Mesenchymal stem cell (in vitro differentiated cells and primary cell): ENCODE results near the gene ARL4A.
"Not testable (repeated sequence)": the region's sequence is repeated elsewhere in the genome, so short reads cannot be mapped to it uniquely, and the experiment has no call there.

Experiments
- DNase-seq: peaks from one replicate; pipeline ENCODE4 v3.0.0-alpha.2; 2013
- H2AFZ ChIP-seq: one replicate; pipeline ENCODE4 v1.6.1; 2013; ENCODE audit warnings: low read depth, mild to moderate bottlenecking, control low read depth, inconsistent platforms, low read length, moderate library complexity
- H2AK5ac ChIP-seq: 2 replicates; pipeline ENCODE4 v1.6.1; 2013; ENCODE audit warnings: low read length, moderate library complexity, mild to moderate bottlenecking, inconsistent platforms; ENCODE audit not compliant: severe bottlenecking
- H2BK120ac ChIP-seq: one replicate; pipeline ENCODE4 v1.6.1; 2013; ENCODE audit warnings: low read depth, mild to moderate bottlenecking, inconsistent platforms, low read length, moderate library complexity
- H2BK12ac ChIP-seq, 2 experiments: one replicate each; pipeline ENCODE4 v1.6.1; 2013; ENCODE audit warnings: inconsistent platforms in 2 of 2, low read length in 2 of 2, mild to moderate bottlenecking in 2 of 2, moderate library complexity in 2 of 2, control low read depth in 1 of 2
- H2BK15ac ChIP-seq: one replicate; pipeline ENCODE4 v1.6.1; 2013; ENCODE audit warnings: mild to moderate bottlenecking, low read depth, inconsistent platforms; ENCODE audit not compliant: poor library complexity, severe bottlenecking
- H2BK5ac ChIP-seq: 2 replicates; pipeline ENCODE4 v1.6.1; 2013; ENCODE audit warnings: low read depth, mild to moderate bottlenecking, low read length, control low read depth, inconsistent platforms; ENCODE audit not compliant: poor library complexity, severe bottlenecking
- H3K14ac ChIP-seq, 2 experiments: one replicate each; pipeline ENCODE4 v1.6.1; 2013; ENCODE audit warnings: inconsistent platforms in 2 of 2, low read length in 2 of 2, control low read depth in 1 of 2, mild to moderate bottlenecking in 1 of 2, moderate library complexity in 1 of 2
- H3K18ac ChIP-seq, 2 experiments: one replicate each; pipeline ENCODE4 v1.6.1; 2013; ENCODE audit warnings: inconsistent platforms in 2 of 2, low read length in 2 of 2, control low read depth in 1 of 2, low read depth in 1 of 2, mild to moderate bottlenecking in 1 of 2
- H3K23ac ChIP-seq, 2 experiments: one replicate each; pipeline ENCODE4 v1.6.1; 2013; ENCODE audit warnings: inconsistent platforms in 2 of 2, low read length in 2 of 2, mild to moderate bottlenecking in 2 of 2, moderate library complexity in 2 of 2, control low read depth in 1 of 2
- H3K27ac ChIP-seq: 2 replicates; pipeline ENCODE4 v1.5.1; 2013; ENCODE audit warnings: mild to moderate bottlenecking, moderate library complexity, low read length, control low read depth, inconsistent platforms; ENCODE audit not compliant: poor library complexity, severe bottlenecking
- H3K27me3 ChIP-seq, 2 experiments: 2 replicates each; pipeline versions ENCODE4 v1.6.1 to v1.7.0; 2013; ENCODE audit warnings: low read length in 2 of 2, mild to moderate bottlenecking in 2 of 2, moderate library complexity in 2 of 2, control low read depth in 1 of 2, inconsistent platforms in 1 of 2; ENCODE audit not compliant: control insufficient read depth in 1 of 2, insufficient read depth in 1 of 2
- H3K36me3 ChIP-seq, 2 experiments: 2 replicates each; pipeline versions ENCODE4 v1.6.1 to v1.7.0; 2013; ENCODE audit warnings: low read length in 2 of 2, control low read depth in 1 of 2, inconsistent platforms in 1 of 2, low read depth in 1 of 2, mild to moderate bottlenecking in 1 of 2; ENCODE audit not compliant: insufficient read depth in 2 of 2, control insufficient read depth in 1 of 2
- H3K4ac ChIP-seq, 2 experiments: one replicate each; pipeline ENCODE4 v1.6.1; 2013; ENCODE audit warnings: inconsistent platforms in 2 of 2, low read length in 2 of 2, mild to moderate bottlenecking in 2 of 2, moderate library complexity in 2 of 2, control low read depth in 1 of 2, low read depth in 1 of 2
- H3K4me1 ChIP-seq: 2 replicates; pipeline ENCODE4 v1.6.1; 2013; ENCODE audit warnings: low read depth, low read length, control low read depth; ENCODE audit not compliant: control insufficient read depth, insufficient read depth
- H3K4me2 ChIP-seq: 2 replicates; pipeline ENCODE4 v1.6.1; 2013; ENCODE audit warnings: low read length, mild to moderate bottlenecking, inconsistent platforms; ENCODE audit not compliant: poor library complexity, severe bottlenecking
- H3K4me3 ChIP-seq, 2 experiments: 2 replicates each; pipeline versions ENCODE4 v1.5.1 to v1.7.0; 2013; ENCODE audit warnings: low read length in 2 of 2, mild to moderate bottlenecking in 2 of 2, control low read depth in 1 of 2, low read depth in 1 of 2; ENCODE audit not compliant: insufficient read depth in 1 of 2
- H3K79me1 ChIP-seq: replicated peaks from 2 replicates; pipeline ENCODE4 v1.6.1; 2013; ENCODE audit warnings: mild to moderate bottlenecking, control low read depth, low read length, inconsistent platforms; ENCODE audit not compliant: poor library complexity, severe bottlenecking
- H3K9ac ChIP-seq: 2 replicates; pipeline ENCODE4 v1.7.0; 2013; ENCODE audit warnings: mild to moderate bottlenecking, low read length, moderate library complexity
- H3K9me3 ChIP-seq: 2 replicates; pipeline ENCODE4 v1.7.0; 2013; ENCODE audit warnings: mild to moderate bottlenecking, low read length; ENCODE audit not compliant: control insufficient read depth
- H4K8ac ChIP-seq: one replicate; pipeline ENCODE4 v1.6.1; 2013; ENCODE audit warnings: inconsistent platforms, mild to moderate bottlenecking, low read length, moderate library complexity
- H4K91ac ChIP-seq: one replicate; pipeline ENCODE4 v1.6.1; 2013; ENCODE audit warnings: mild to moderate bottlenecking, low read length, inconsistent platforms
- WGBS: methylation state at CpG from one replicate; pipeline ENCODE4 v1.1.7; 2013; ENCODE audit warnings: mixed read lengths; 5-methylcytosine and 5-hydroxymethylcytosine counted together

ARL4A gene

DNA sequence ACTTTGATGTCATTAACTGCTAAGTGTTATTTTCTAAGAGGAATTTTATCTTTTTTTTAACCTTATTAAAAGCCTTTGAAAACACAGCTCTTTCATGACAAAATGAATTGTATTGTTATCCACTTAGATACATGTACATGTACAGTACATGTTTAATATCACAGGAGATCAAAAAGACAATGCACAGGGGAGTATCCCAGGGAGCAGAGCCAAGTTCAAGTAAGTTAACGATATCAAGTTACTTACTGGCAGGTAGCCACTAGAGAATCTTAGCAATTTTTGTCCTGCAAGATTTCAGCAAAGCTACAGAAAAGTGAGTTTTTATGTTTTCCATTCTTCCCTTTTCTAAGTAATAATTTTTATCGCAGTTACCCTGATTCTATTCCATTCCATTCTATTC, 33.9 kb upstream of the ARL4A start:
- H3K14ac ChIP-seq, result no peak overlapping the region
- H3K9me3 ChIP-seq, result no peaks in the 10 kb centered on the region
- H3K27ac ChIP-seq, result no peak overlapping the region
- H4K91ac ChIP-seq, result no peak overlapping the region
- H3K79me1 ChIP-seq, result no peaks in the 10 kb centered on the region
- H3K18ac ChIP-seq, result no peak overlapping the region
- H2BK5ac ChIP-seq, result no peak overlapping the region
- no peak overlapping the region for H2AFZ ChIP-seq
- no peak overlapping the region for H3K23ac ChIP-seq
- no peak overlapping the region for H3K4me2 ChIP-seq
- H3K4me3 ChIP-seq, result no peak overlapping the region
- WGBS, result 100% methylated on average over 2 of the region's 2 CpGs
- no peaks in the 10 kb centered on the region for H3K4me1 ChIP-seq
- H3K9ac ChIP-seq, result no peak overlapping the region
- DNase-seq, result no peak
- no peak overlapping the region for H2BK15ac ChIP-seq
- no peaks in the 10 kb centered on the region for H3K36me3 ChIP-seq
- H2AK5ac ChIP-seq, result no peak overlapping the region
- H2BK12ac ChIP-seq, result no peak overlapping the region
- no peak overlapping the region for H4K8ac ChIP-seq
- H3K4ac ChIP-seq, result no peak overlapping the region
- H2BK120ac ChIP-seq, result no peak overlapping the region
- no peaks in the 10 kb centered on the region for H3K27me3 ChIP-seq

GRCh38 chr7:12655161-12655560, 32.3 kb upstream of the ARL4A start:
- Histone ChIP-seq H3K23ac (no peak overlapping the region), H3K27me3 (no peaks in the 10 kb centered on the region), H2AK5ac (no peak overlapping the region), H3K4me2 (no peak overlapping the region), H4K91ac (no peak overlapping the region), H3K4ac (no peak overlapping the region), H4K8ac (no peak overlapping the region), H2BK12ac (no peak overlapping the region), H3K4me3 (no peak overlapping the region), H3K9me3 (no peaks in the 10 kb centered on the region), H3K18ac (no peak overlapping the region), H2BK5ac (no peak overlapping the region), H3K79me1 (no peaks in the 10 kb centered on the region), H3K27ac (no peak overlapping the region), H3K14ac (no peak overlapping the region), H3K4me1 (no peaks in the 10 kb centered on the region), H2BK15ac (no peak overlapping the region), H3K9ac (no peak overlapping the region), H2AFZ (no peak overlapping the region), H3K36me3 (no peaks in the 10 kb centered on the region), H2BK120ac (no peak overlapping the region)
- no CpG with 5 or more reads among the region's 2 CpGs for WGBS
- DNase-seq, result no peak

DNA sequence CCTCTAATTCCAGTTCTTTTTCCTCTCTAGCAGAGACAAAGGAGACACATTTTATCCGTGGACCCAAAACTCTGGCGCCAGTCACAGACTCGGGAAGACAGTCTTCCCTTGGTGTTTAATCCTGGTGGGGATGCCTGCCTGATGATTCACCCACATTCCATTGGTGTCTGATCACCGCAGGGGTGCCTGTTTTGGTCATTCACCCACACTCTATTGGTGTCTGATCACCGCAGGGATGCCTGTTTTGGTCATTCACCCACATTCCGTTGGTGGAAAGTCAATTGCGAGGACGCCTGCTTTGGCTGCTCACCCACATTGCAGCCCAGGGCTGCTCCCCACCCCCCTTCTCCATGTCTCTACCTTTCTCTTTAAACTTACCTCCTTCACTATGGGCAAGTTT, 27.0 kb upstream of the ARL4A start:
- H3K36me3 ChIP-seq, H3K4me3 ChIP-seq: not testable (repeated sequence)
- 8% methylated on average over 8 of the region's 8 CpGs for WGBS

DNA sequence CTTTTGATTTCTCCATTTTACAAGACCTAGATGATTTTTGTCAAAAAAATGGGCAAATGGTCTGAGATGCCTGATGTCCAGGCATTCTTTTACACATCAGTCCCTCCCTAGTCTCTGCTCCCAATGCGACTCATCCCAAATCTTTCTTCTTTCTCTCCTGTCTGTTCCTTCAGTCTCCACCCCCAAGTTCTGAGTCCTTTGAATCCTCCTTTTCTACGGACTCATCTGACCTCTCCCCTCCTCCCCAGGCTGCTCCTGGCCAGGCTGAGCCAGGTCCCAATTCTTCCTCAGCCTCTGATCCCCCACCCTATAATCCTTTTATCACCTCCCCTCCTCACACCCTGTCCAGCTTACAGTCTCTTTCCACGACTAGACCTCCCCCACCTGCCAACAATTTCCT, 26.4 kb upstream of the ARL4A start:
- H3K23ac ChIP-seq, H3K4me3 ChIP-seq, H3K14ac ChIP-seq, H3K27me3 ChIP-seq, H3K18ac ChIP-seq, H3K4me2 ChIP-seq, H3K4ac ChIP-seq, H4K8ac ChIP-seq, H3K36me3 ChIP-seq, H3K79me1 ChIP-seq, H3K4me1 ChIP-seq, DNase-seq, H3K9me3 ChIP-seq, H2BK120ac ChIP-seq, H3K9ac ChIP-seq, H4K91ac ChIP-seq, H2AFZ ChIP-seq: not testable (repeated sequence)
- Histone ChIP-seq H2AK5ac (peak overlapping the region; percentile 92), H2BK12ac (peak overlapping the region in 1 of 2 experiments; percentile 63), H2BK5ac (peak overlapping the region; percentile 73), H3K27ac (peak overlapping the region; percentile 57), H2BK15ac (peak overlapping the region; percentile 90)
- WGBS, result 69% methylated on average over 3 of the region's 3 CpGs

More for the DNA sequence above, 27.0 kb upstream of the ARL4A start:
- not testable (repeated sequence) for H2BK12ac ChIP-seq, H2BK5ac ChIP-seq, H3K4ac ChIP-seq, H2BK120ac ChIP-seq, H2AFZ ChIP-seq, H4K91ac ChIP-seq, H3K14ac ChIP-seq, H3K18ac ChIP-seq, H3K27me3 ChIP-seq, H3K4me2 ChIP-seq, H3K9ac ChIP-seq, H3K23ac ChIP-seq, H3K4me1 ChIP-seq, H3K79me1 ChIP-seq, H2BK15ac ChIP-seq, H3K9me3 ChIP-seq, H2AK5ac ChIP-seq
- Histone ChIP-seq H4K8ac (peak overlapping the region; percentile 48), H3K27ac (peak overlapping the region; percentile 57)
- DNase-seq, result peak; percentile 86
